Renal cortex interstitium (tissue), 11 donors: ENCODE results near the gene CAPN8. TPM values are rescaled to one million over a fixed set of nuclear protein-coding genes. Genes with fewer than 3 reads are reported as not detected.

Experiments used
- DNase-seq, 11 donors: peaks; one replicate each; pipeline ENCODE4 v3.0.0-alpha.2; 2013; ENCODE audit warnings: low read depth in 9 of 11, low spot score in 4 of 11; ENCODE audit errors: extremely low read depth in 1 of 11
- polyA plus RNA-seq, 3 donors: library from polyadenylated mRNA; unstranded; fragments of 120-200 nt; gene quantifications; one replicate each; pipeline ENCODE4 v1.2.1, GENCODE V29; 2013; ENCODE audit not compliant: insufficient read length in 3 of 3

Gene CAPN8
- polyA plus RNA-seq, 3 donors: 2.6 to 3.8 (median 2.8) TPM

- DNase-seq: no peak
Measured at GRCh38 chr1:223706077-223706973, 40.8 kb upstream of the CAPN8 start.

- no peak for DNase-seq
Measured at GRCh38 chr1:223704921-223705878, 39.7 kb upstream of the CAPN8 start.

GRCh38 chr1:223703668-223704013 lies 38.1 kb upstream of the CAPN8 start:
- no peak for DNase-seq

GRCh38 chr1:223702735-223703667 lies 37.5 kb upstream of the CAPN8 start:
- no peak for DNase-seq

GRCh38 chr1:223700942-223701637 lies 35.6 kb upstream of the CAPN8 start:
- DNase-seq: no peak

- DNase-seq: no peak
Measured at GRCh38 chr1:223700388-223700918, 35.0 kb upstream of the CAPN8 start.

DNA sequence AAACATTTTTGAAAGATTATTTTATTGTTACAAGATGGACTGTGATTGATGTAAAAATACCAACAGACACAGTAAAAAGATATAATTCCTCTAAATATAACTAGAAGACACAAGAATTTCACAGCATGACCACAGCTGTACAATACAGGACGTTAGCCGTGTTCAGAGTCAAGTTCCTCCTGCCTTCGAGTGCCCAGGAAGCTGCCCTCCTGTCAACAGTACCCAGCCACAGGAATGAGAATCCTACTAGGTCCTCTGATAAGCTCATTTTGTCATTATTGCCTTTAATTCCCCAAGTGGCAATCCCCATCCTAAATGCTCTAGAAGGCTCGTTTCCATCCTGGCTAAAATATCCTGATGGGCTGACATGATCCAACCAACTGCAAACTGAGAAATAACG lies 30.4 kb upstream of the CAPN8 start:
- no peak for DNase-seq

DNA sequence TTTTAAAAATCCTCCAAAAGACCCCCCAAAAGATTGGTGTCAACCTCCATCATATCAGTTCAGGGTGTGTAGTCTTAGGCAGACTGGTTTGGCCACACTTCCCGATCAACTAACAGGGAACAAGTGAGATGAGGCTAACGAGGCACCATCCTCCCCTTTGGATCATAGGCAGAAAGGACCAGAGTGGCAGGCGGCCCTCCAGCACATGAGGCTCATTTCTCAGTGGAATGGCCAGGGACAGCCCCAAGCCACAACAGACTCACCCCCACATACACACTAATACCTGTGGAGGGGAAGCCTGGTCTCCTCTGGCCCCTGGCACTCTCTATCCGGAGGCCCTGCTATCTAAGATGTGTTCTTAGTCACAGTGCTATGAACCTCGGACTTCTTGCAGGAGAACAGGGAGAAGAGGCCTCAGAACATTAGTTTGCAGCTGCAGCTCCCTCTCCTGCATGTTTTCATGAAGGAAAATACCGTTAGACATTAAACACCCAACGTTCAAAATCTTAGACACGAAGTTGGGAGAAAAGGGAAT lies 29.6 kb upstream of the CAPN8 start:
- no peak for DNase-seq

- no peak for DNase-seq
Measured at GRCh38 chr1:223691121-223691520, 25.6 kb upstream of the CAPN8 start.

- DNase-seq: no peak
Measured at GRCh38 chr1:223684488-223684792, 18.9 kb upstream of the CAPN8 start.

DNA sequence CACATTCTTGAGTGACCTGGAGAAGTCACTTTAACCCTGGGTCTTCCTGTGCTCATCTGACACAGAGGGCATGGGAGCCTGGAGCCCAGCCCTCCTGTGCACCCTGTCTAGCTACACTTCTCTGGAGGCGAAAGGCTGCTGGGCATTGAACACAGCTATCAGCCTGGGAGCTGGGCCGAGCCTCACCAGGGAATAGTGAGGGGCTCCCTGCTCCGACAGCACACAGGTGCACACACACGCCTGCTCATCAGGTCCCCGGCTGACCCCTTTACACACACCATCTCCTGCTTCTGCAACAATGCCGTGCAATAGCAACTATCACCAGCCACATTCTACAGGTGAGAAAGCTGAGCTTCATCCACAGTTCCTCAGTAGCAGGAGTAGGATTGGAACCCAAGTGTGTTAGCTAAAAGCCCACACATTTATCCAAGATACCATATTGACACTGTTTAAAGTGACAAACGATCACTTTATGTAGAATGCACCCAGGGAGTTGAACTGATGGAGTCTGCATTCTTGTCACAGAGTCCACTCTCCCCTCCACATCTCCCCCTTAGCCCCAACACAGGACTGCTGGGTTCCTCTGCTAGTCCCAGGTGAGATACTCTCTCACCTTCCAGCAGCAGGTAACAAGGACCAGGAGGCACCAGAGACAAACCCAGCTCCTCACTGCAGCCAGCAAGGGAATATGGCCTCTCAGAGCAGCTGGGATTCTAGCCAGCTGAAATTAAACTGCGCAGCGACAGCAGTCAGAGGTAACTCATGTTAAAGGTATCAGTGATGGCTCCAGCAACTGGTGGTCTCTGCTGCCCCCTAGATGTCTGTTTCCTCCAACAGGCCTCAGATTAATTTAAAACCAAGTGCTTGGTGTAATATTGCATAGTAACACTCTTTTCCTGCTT lies 18.3 kb upstream of the CAPN8 start:
- DNase-seq: peak; percentile 59 to 82 (median 72)

DNA sequence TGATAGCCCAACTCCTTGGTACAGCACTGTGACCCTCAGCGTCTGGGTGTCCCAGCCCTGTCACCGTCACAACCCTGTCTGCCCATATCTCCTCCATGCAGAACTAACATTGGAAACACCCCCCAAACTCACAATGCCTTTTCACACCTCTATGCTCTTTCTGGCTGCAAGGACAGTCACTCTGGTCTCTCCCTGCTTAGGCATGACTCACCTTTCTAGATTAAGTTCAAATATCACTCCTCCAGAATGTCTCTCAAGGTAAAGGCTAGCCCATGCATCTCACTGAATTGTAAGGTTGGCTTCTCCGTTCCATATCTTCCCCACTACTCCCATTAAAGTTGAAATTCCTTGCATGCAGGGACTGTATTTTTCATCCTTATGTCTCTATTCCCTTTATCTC lies 17.0 kb upstream of the CAPN8 start:
- no peak for DNase-seq

DNA sequence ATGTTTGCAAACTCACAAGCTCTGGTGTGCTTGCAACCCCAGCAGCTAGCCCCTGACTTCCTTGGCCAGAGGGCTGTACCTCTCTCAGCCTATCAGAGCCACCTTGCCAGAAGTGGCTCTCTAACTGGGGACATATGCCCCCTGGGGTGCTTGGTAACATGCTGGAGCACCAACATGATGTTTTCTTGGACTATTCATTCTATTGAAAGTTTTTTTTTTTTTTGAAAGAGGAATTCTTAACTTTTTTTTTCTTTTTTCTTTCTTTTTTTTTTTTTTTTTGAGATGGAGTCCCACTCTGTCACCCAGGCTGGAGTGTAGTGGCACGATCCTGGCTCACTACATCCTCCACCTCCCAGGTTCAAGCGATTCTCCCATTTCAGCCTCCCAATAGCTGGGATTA lies 14.7 kb upstream of the CAPN8 start:
- DNase-seq: no peak

DNA sequence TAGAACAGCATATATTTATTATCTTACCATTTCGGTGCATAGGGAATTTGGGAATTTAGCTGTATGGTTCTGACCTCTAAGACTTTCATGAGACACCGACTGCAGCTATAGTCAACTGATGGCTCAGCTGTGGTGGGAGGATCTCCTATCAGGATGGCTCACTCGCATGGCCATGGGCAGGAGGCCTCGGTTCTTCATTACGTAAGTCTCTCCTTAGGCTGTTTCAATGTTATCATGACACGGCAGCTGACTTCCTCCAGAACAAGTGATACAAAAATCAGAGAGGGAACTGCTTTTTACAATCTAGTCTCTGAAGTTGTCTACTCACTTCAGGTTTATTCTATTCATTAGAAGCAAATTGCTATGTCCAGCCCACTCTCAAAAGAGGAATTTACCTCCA lies 13.3 kb upstream of the CAPN8 start:
- no peak for DNase-seq

DNA sequence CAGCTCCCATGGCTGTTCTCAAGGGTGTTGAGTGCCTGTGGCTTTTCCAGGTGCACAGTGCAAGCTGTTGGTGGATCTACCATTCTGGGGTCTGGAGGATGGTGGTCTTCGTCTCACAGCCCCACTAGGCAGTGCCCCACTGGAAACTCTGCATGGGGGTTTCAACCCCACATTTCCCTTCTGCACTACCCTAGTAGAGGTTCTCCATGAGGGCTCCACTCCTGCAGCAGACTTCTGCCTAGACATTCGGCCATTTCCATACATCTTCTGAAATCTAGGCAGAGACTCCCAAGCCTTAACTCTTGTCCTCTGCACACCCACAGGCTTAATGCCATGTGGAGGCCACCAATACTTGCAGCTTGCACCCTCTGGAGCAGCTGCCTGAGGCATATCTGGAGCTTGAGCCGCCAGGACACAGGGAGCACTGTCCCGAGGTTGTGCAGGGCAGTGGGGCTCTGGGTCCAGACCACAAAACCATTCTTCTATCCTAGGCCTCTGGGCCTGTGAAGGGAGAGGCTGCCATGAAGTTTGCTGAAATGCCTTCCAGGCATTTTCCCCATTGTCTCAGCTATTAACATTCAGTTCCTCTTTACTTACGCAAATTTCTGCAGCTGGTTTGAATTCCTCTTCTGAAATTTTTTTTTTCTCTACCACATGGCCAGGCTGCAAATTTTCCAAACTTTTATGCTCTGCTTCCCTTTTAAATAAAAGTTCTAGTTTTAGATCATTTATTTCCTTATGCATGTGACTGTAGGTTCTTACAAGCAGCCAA lies 8.8 kb upstream of the CAPN8 start:
- no peak for DNase-seq

DNA sequence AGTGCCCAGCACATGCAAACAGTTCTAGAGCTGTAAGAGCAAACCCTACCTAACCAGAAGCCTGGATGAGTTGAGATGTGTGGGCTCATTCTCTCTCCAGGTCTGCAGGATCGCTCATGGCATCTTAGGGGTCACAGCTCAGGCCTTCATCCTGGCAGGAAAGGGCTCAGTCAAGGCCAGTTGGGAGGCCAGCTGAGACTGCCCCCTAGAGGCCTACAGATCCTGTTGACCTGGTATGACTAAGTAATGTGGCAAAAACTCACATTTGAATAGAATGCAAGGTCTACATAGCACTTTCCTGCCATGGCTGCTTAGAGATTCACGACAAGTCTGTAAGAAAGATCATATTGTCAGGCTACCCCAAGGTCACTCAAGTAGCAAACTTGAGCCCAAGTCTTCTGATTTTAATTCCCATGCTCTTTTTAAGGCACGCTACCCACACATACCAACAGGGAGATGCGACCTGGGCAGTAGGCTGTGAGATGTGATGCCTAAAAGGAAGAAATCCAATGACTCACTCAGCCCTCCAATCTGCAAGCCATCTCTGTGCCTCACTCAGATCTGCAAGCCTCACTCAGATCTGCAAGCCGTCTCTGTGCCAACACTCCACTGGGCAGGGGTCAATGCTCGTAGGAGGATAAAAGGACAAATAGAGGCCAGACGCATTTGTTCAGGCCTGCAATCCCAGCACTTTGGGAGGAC lies 5.1 kb upstream of the CAPN8 start:
- peak in 6 of 11 donors; percentile 13 to 37 (median 22) for DNase-seq
